ENCODE results near the gene DAPK2. TPM values are rescaled to one million over a fixed set of nuclear protein-coding genes. Genes with fewer than 3 reads are reported as not detected.
A peak's percentile ranks its signal among the peaks of the same experiment; 100 is the strongest.

The DAPK2 gene
- polyA plus RNA-seq, 1 of the 3 experiments (the other 2 are of a cell fraction) = 1.4 TPM

DNA sequence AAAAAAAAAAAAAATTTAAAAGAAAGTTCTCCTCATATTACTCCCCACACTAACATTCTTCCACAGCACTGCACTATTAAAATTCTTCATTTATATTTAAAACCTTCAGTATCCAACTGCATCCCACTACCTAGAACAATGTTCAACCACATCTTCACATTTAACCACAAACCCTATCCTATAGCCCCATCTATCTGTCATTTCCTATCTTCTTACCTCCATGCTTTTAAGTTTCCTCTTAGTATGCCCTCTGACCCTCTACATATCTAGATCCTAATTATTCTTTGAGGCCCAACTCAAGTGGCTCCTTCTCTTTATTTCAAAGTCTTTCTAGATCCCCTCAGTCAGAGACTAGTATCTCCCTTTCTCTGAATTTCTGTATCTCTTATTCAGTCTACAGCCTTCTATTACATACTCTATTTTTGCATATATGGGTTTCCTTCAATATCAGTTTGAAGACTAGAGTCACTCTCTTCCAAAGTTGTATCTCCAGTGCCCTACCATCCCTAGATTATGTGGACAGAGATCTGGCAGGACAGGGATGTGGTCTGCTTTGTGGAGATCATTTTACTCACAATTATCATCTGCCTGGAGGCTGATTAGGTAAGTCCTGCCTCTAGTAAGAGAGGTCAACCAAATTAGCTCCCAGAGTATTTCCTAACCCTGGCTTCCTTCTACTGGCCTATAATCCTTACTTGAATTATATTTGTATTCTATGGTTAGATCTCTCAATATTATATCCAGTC lies 46.0 kb upstream of the DAPK2 start:
- TF ChIP-seq, protein P1, sequence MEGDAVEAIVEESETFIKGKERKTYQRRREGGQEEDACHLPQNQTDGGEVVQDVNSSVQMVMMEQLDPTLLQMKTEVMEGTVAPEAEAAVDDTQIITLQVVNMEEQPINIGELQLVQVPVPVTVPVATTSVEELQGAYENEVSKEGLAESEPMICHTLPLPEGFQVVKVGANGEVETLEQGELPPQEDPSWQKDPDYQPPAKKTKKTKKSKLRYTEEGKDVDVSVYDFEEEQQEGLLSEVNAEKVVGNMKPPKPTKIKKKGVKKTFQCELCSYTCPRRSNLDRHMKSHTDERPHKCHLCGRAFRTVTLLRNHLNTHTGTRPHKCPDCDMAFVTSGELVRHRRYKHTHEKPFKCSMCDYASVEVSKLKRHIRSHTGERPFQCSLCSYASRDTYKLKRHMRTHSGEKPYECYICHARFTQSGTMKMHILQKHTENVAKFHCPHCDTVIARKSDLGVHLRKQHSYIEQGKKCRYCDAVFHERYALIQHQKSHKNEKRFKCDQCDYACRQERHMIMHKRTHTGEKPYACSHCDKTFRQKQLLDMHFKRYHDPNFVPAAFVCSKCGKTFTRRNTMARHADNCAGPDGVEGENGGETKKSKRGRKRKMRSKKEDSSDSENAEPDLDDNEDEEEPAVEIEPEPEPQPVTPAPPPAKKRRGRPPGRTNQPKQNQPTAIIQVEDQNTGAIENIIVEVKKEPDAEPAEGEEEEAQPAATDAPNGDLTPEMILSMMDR (IDR thresholded peaks at IDR 0.05) = peak; percentile 29; the same call in 1 of the 2 replicates
- TF ChIP-seq YY1 (IDR thresholded peaks at IDR 0.05; ENCODE audit: low read depth) = no peak
- peak overlapping the region; percentile 86; the same call in 1 of the 2 replicates for H3K9ac ChIP-seq
- H3K9me2 ChIP-seq = no peaks in the 10 kb centered on the region
- no peaks in the 10 kb centered on the region for H3K27me3 ChIP-seq (ENCODE audit: insufficient read depth)
- peaks cover 15 to 24% of the 10 kb centered on the region in 2 experiments for H3K36me3 ChIP-seq (replicated peaks in 1 of 2; ENCODE audit: control insufficient read depth in 1 of 2, insufficient read depth in 2 of 2, low read length in 1 of 2)
- CTCF ChIA-PET = interaction anchor here (1.7 to 2.9 kb wide), 2 partner anchors 24 to 61 kb away, joined by 8 to 19 read pairs; no protein-coding TSS in a partner anchor
- H3K4me1 ChIP-seq (ENCODE audit: control insufficient read depth in 1 of 2, insufficient read depth in 2 of 2, low read depth in 1 of 2, low read length in 1 of 2) = peaks cover 7 to 21% of the 10 kb centered on the region in 2 experiments; a peak in 3 of 4 replicates
- DNase-seq = no peak
- no peak overlapping the region; a peak in 2 of 4 replicates for H3K27ac ChIP-seq (ENCODE audit: low read depth in 2 of 2, low read length in 1 of 2)
- H3K4me3 ChIP-seq (ENCODE audit: low read depth in 2 of 2, low read length in 1 of 2) = peak overlapping the region; percentile 91 to 99
- peaks cover 9% of the 10 kb centered on the region for H4K20me1 ChIP-seq (ENCODE audit: insufficient read depth)
- no peaks in the 10 kb centered on the region for H3K9me3 ChIP-seq
- H2AFZ ChIP-seq (ENCODE audit: low read depth) = no peak overlapping the region
- peaks cover 82% of the 10 kb centered on the region for H3K79me2 ChIP-seq (ENCODE audit: insufficient read depth)
- POLR2A ChIA-PET = no interaction called here
- H3F3A ChIP-seq (replicated peaks; ENCODE audit: insufficient read depth) = peaks cover 21% of the 10 kb centered on the region
- peak overlapping the region; percentile 92 for H3K4me2 ChIP-seq

DNA sequence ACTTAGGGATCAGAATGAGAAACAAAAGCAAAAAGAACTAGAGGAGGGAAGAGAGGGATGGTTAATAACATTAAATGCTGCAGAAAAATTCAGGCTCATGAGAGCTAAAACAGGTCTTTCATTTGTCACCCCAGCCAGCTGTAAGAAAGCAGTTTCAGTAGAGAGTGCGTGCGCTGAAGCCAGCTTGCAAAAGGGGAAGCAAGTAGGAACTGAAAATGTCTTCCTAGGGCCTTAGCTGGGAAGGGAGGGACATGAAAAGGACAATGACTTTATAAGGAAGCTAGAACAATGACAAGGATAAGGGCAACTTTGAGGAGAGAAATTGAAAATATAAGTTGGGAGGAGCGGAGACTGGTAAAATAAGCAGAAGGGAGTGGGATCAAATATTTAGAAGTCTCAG lies 44.2 kb upstream of the DAPK2 start:
- ChIA-PET CTCF (interaction anchor here (1.3 kb wide), 1 partner anchor 23 kb away, joined by 4 read pairs; no protein-coding TSS in a partner anchor), POLR2A (no interaction called here)
- TF ChIP-seq, protein P2, sequence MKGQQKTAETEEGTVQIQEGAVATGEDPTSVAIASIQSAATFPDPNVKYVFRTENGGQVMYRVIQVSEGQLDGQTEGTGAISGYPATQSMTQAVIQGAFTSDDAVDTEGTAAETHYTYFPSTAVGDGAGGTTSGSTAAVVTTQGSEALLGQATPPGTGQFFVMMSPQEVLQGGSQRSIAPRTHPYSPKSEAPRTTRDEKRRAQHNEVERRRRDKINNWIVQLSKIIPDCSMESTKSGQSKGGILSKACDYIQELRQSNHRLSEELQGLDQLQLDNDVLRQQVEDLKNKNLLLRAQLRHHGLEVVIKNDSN (IDR thresholded peaks at IDR 0.05; ENCODE audit: borderline replicate concordance, low read depth) = no peak
- TF ChIP-seq RAD21 (IDR thresholded peaks at IDR 0.05; ENCODE audit: low read length) (no peak), NFIC (IDR thresholded peaks at IDR 0.05; ENCODE audit: borderline replicate concordance) (no peak), POLR2AphosphoS5 (IDR thresholded peaks at IDR 0.05; ENCODE audit: low read depth, low read length) (no peak), SMC3 (IDR thresholded peaks at IDR 0.05; ENCODE audit: low read depth, low read length) (no peak), MEF2A (IDR thresholded peaks at IDR 0.05; ENCODE audit: borderline replicate concordance, low read depth) (no peak), EP300 (IDR thresholded peaks at IDR 0.05; ENCODE audit: borderline replicate concordance in 1 of 2, low read depth in 1 of 2, low read length in 1 of 2) (no peak), NRF1 (IDR thresholded peaks at IDR 0.05; ENCODE audit: low read depth, low read length) (no peak), FOSL2 (IDR thresholded peaks at IDR 0.05; ENCODE audit: borderline replicate concordance, low read depth) (no peak), SIN3A (IDR thresholded peaks at IDR 0.05; ENCODE audit: borderline replicate concordance, low read depth, low read length) (no peak), FOXJ3 (CRISPR knock-in tag; IDR thresholded peaks at IDR 0.05) (no peak), CHD2 (IDR thresholded peaks at IDR 0.05; ENCODE audit: low read length, partially characterized antibody) (no peak), RFX5 (IDR thresholded peaks at IDR 0.05; ENCODE audit: low read length) (no peak)
- TF ChIP-seq, protein P3, sequence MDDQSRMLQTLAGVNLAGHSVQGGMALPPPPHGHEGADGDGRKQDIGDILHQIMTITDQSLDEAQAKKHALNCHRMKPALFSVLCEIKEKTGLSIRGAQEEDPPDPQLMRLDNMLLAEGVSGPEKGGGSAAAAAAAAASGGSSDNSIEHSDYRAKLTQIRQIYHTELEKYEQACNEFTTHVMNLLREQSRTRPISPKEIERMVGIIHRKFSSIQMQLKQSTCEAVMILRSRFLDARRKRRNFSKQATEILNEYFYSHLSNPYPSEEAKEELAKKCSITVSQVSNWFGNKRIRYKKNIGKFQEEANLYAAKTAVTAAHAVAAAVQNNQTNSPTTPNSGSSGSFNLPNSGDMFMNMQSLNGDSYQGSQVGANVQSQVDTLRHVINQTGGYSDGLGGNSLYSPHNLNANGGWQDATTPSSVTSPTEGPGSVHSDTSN (IDR thresholded peaks at IDR 0.05) = no peak
- TF ChIP-seq, protein P1 (IDR thresholded peaks at IDR 0.05) = no peak

More for the DNA sequence above, 44.2 kb upstream of the DAPK2 start:
- 100% methylated on average over 3 of the region's 3 CpGs for WGBS (ENCODE audit: low lambda C conversion rate)
- H3F3A ChIP-seq (replicated peaks; ENCODE audit: insufficient read depth) = peaks cover 21% of the 10 kb centered on the region
- no peaks in the 10 kb centered on the region for H3K9me2 ChIP-seq
- DNase-seq = no peak
- no peak overlapping the region for H3K9ac ChIP-seq
- no peaks in the 10 kb centered on the region for H3K27me3 ChIP-seq (ENCODE audit: insufficient read depth)
- no peak overlapping the region for H3K4me2 ChIP-seq
- H3K4me3 ChIP-seq (ENCODE audit: low read depth in 2 of 2, low read length in 1 of 2) = no peak overlapping the region
- H3K79me2 ChIP-seq (ENCODE audit: insufficient read depth) = peaks cover 67% of the 10 kb centered on the region
- no peaks in the 10 kb centered on the region for H4K20me1 ChIP-seq (ENCODE audit: insufficient read depth)
- H3K27ac ChIP-seq (ENCODE audit: low read depth in 2 of 2, low read length in 1 of 2) = no peak overlapping the region
- peaks cover 7 to 17% of the 10 kb centered on the region in 2 experiments; a peak in 3 of 4 replicates for H3K4me1 ChIP-seq (ENCODE audit: control insufficient read depth in 1 of 2, insufficient read depth in 2 of 2, low read depth in 1 of 2, low read length in 1 of 2)
- H2AFZ ChIP-seq (ENCODE audit: low read depth) = no peak overlapping the region
- peaks cover 15 to 29% of the 10 kb centered on the region in 2 experiments for H3K36me3 ChIP-seq (replicated peaks in 1 of 2; ENCODE audit: control insufficient read depth in 1 of 2, insufficient read depth in 2 of 2, low read length in 1 of 2)
- no peaks in the 10 kb centered on the region for H3K9me3 ChIP-seq

Data from SK-N-SH (cell line).